Measurements from ENCODE around the gene TRPM2. TPM values are rescaled to one million over a fixed set of nuclear protein-coding genes. Genes with fewer than 3 reads are reported as not detected.

Gene TRPM2
- total RNA-seq, 1 experiment from 2014 or later = 0.26 TPM

- intact Hi-C loops (cut with micrococcal nuclease; ENCODE audit: unreplicated experiment) (no loop called here), in situ Hi-C loops (cut with HindIII; ENCODE audit: low pct_unique_long_range_greater_than_20kb, low sequenced_read_pairs) (no loop called here)
Observed at GRCh38 chr21:44352253-44352860, 1.1 kb upstream of the TRPM2 start.

DNA sequence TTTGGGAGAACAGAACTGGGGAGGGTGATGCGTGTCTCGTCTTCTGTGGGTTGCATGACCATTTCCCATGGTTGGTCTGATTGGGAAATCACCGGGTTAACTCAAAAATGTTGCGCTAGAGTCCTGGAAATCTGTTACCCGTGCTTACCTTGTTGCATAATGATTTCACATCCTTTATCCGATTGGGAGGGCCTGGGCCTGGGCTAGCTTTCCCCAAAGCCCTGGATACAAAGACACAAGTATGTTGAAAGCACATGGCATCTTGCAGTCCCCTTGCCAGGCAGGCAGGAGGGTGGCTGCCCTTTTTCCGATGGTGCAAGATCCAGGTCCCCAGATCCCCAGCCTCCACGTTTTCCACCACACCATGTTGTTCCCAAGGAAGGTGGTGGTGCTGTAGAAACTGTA is 582 bp downstream of the TRPM2 start:
- Histone ChIP-seq H3K4me3 (ENCODE audit: low read depth in 2 of 2, low read length in 2 of 2) (no peak overlapping the region), H3K27ac (ENCODE audit: low read length) (no peak overlapping the region), H3K27me3 (ENCODE audit: control insufficient read depth, insufficient read depth, low read length) (no peaks in the 10 kb centered on the region), H3K36me3 (ENCODE audit: control insufficient read depth, insufficient read depth, low read length) (no peaks in the 10 kb centered on the region), H3K9me3 (ENCODE audit: control insufficient read depth, insufficient read depth, low read depth, low read length) (no peaks in the 10 kb centered on the region), H3K4me1 (ENCODE audit: control insufficient read depth, insufficient read depth, low read length) (no peaks in the 10 kb centered on the region)
- no TSS peak for BruUV-seq (replicated peaks)
- ChIA-PET POLR2A (no interaction called here), CTCF (no interaction called here)
- ATAC-seq = no peak
- no peak for DNase-seq (ENCODE audit: low read depth, low spot score)
- intact Hi-C loops (cut with micrococcal nuclease; ENCODE audit: unreplicated experiment) (no loop called here), in situ Hi-C loops (cut with HindIII; ENCODE audit: low pct_unique_long_range_greater_than_20kb, low sequenced_read_pairs) (no loop called here)
- TF ChIP-seq TCF7L2 (IDR thresholded peaks at IDR 0.05; ENCODE audit: low read depth, low read length) (no peak), POLR2AphosphoS5 (IDR thresholded peaks at IDR 0.05; ENCODE audit: low read depth, low read length) (no peak), SIN3A (IDR thresholded peaks at IDR 0.05; ENCODE audit: borderline replicate concordance, insufficient read depth, low read depth, low read length) (no peak), REST (IDR thresholded peaks at IDR 0.05; ENCODE audit: insufficient read depth in 1 of 2, low read depth in 2 of 2, low read length in 1 of 2) (no peak)
- TF ChIP-seq, protein P1, sequence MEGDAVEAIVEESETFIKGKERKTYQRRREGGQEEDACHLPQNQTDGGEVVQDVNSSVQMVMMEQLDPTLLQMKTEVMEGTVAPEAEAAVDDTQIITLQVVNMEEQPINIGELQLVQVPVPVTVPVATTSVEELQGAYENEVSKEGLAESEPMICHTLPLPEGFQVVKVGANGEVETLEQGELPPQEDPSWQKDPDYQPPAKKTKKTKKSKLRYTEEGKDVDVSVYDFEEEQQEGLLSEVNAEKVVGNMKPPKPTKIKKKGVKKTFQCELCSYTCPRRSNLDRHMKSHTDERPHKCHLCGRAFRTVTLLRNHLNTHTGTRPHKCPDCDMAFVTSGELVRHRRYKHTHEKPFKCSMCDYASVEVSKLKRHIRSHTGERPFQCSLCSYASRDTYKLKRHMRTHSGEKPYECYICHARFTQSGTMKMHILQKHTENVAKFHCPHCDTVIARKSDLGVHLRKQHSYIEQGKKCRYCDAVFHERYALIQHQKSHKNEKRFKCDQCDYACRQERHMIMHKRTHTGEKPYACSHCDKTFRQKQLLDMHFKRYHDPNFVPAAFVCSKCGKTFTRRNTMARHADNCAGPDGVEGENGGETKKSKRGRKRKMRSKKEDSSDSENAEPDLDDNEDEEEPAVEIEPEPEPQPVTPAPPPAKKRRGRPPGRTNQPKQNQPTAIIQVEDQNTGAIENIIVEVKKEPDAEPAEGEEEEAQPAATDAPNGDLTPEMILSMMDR (IDR thresholded peaks at IDR 0.05) = no peak

More at GRCh38 chr21:44352253-44352860, 1.1 kb upstream of the TRPM2 start:
- Histone ChIP-seq H3K27ac (ENCODE audit: low read length) (no peak overlapping the region), H3K9me3 (ENCODE audit: control insufficient read depth, insufficient read depth, low read depth, low read length) (no peaks in the 10 kb centered on the region), H3K4me3 (ENCODE audit: low read depth in 2 of 2, low read length in 2 of 2) (no peak overlapping the region), H3K27me3 (ENCODE audit: control insufficient read depth, insufficient read depth, low read length) (no peaks in the 10 kb centered on the region), H3K4me1 (ENCODE audit: control insufficient read depth, insufficient read depth, low read length) (no peaks in the 10 kb centered on the region), H3K36me3 (ENCODE audit: control insufficient read depth, insufficient read depth, low read length) (no peaks in the 10 kb centered on the region)
- TF ChIP-seq, protein P1 (IDR thresholded peaks at IDR 0.05) = no peak
- TF ChIP-seq TCF7L2 (IDR thresholded peaks at IDR 0.05; ENCODE audit: low read depth, low read length) (no peak), SIN3A (IDR thresholded peaks at IDR 0.05; ENCODE audit: borderline replicate concordance, insufficient read depth, low read depth, low read length) (no peak), REST (IDR thresholded peaks at IDR 0.05; ENCODE audit: insufficient read depth in 1 of 2, low read depth in 2 of 2, low read length in 1 of 2) (no peak), POLR2AphosphoS5 (IDR thresholded peaks at IDR 0.05; ENCODE audit: low read depth, low read length) (no peak)
- ChIA-PET POLR2A (no interaction called here), CTCF (no interaction called here)
- ATAC-seq (no peak), DNase-seq (ENCODE audit: low read depth, low spot score) (no peak)
- BruUV-seq (replicated peaks) = no TSS peak
